ENCODE results near the gene PTTG1.

DNA sequence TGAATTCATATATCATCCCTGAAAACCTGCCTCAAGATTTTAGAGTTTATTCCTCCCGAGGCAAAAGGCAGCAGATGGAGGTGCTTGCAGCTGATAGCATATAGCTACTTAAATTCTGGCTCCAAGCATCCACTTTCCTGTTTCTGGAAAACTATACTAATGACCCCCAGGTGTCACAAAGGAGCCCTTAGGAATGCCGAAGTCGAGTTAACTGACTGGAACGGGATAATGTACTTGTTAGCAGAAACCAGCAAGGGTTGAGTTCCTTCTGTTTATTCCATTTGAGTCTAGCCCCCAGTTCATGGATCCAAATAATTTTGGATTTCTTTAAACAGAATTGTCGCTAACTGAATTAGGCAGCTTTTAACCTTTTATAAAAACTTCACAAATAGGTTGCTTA is 44.5 kb downstream of the PTTG1 start:
- no peak for TF ChIP-seq POLR2AphosphoS5 (IDR thresholded peaks at IDR 0.05)
- no peak for TF ChIP-seq POLR2A (IDR thresholded peaks at IDR 0.05)
- TF ChIP-seq, protein P1, sequence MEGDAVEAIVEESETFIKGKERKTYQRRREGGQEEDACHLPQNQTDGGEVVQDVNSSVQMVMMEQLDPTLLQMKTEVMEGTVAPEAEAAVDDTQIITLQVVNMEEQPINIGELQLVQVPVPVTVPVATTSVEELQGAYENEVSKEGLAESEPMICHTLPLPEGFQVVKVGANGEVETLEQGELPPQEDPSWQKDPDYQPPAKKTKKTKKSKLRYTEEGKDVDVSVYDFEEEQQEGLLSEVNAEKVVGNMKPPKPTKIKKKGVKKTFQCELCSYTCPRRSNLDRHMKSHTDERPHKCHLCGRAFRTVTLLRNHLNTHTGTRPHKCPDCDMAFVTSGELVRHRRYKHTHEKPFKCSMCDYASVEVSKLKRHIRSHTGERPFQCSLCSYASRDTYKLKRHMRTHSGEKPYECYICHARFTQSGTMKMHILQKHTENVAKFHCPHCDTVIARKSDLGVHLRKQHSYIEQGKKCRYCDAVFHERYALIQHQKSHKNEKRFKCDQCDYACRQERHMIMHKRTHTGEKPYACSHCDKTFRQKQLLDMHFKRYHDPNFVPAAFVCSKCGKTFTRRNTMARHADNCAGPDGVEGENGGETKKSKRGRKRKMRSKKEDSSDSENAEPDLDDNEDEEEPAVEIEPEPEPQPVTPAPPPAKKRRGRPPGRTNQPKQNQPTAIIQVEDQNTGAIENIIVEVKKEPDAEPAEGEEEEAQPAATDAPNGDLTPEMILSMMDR (IDR thresholded peaks at IDR 0.05): no peak
- no peak for TF ChIP-seq EP300 (IDR thresholded peaks at IDR 0.05)
